Mammary epithelial cell (primary cell): ENCODE data around the gene CCT6B.

Experiments
- EZH2 ChIP-seq: IDR thresholded peaks from 2 replicates; pipeline ENCODE4 v1.6.1; 2012; ENCODE audit warnings: low read length, inconsistent platforms, borderline replicate concordance
- TF ChIP-seq, protein P1 (sequence below), 2 donors: IDR thresholded peaks in 1 of 2; conservative IDR thresholded peaks in 1 of 2; 2 replicates each; pipeline ENCODE4 v1.5.1; 2011 to 2012; ENCODE audit warnings: inconsistent platforms in 2 of 2, low read length in 2 of 2, mild to moderate bottlenecking in 2 of 2, control low read depth in 1 of 2, low read depth in 1 of 2; ENCODE audit not compliant: insufficient read depth in 1 of 2; ENCODE audit errors: extremely low read depth in 1 of 2

DNA sequence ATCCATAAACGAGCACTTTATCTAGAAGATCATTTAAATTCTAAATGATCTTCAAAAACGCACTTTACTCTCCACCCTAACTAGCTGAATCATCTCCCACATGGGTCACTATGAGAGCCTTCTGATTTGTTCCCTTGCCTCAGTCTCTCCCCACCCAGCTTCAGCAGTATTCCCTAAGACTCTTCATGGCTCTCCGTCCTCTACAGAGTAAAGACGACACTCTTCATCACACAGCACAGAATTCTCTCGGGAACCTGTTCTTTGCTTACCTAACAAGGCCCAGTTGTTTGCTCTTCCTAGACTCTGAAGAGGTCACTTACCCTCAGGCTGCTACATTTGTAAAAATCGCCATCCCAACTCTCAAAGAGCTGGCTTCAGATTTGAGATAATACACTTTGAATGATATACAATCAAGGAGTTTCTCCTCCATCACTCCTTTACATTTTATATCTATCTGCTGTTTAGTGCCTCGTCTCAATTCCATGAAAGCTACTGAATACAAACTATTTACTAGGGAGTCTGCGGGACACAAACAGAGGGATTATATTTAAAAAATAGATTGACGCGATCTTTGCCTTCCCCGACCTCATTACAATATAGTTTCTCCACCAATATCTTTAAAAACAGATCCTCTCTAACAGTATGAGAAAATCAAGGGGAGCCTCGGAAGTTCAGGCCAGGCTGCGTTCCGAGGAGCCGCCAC is 18.5 kb upstream of the CCT6B start:
- TF ChIP-seq, protein P1, sequence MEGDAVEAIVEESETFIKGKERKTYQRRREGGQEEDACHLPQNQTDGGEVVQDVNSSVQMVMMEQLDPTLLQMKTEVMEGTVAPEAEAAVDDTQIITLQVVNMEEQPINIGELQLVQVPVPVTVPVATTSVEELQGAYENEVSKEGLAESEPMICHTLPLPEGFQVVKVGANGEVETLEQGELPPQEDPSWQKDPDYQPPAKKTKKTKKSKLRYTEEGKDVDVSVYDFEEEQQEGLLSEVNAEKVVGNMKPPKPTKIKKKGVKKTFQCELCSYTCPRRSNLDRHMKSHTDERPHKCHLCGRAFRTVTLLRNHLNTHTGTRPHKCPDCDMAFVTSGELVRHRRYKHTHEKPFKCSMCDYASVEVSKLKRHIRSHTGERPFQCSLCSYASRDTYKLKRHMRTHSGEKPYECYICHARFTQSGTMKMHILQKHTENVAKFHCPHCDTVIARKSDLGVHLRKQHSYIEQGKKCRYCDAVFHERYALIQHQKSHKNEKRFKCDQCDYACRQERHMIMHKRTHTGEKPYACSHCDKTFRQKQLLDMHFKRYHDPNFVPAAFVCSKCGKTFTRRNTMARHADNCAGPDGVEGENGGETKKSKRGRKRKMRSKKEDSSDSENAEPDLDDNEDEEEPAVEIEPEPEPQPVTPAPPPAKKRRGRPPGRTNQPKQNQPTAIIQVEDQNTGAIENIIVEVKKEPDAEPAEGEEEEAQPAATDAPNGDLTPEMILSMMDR (conservative IDR thresholded peaks at IDR 0.05 in 1 of 2, IDR thresholded peaks at IDR 0.05 in 1 of 2; ENCODE audit: extremely low read depth in 1 of 2, insufficient read depth in 1 of 2, low read depth in 1 of 2, low read length in 2 of 2), result no peak
- no peak for TF ChIP-seq EZH2
